Stimulated activated CD8-positive, alpha-beta memory T cell treated with anti-CD3 and anti-CD28 coated beads, Interleukin-7, amount 100 ng/mL, for 48 hours (primary cell): ENCODE data around the gene LAP3.
"Not testable (repeated sequence)": the region's sequence is repeated elsewhere in the genome, so short reads cannot be mapped to it uniquely, and the experiment has no call there.

Experiments
- DNase-seq, 2 donors: peaks; one replicate each; pipeline ENCODE4 v3.0.0-alpha.2; 2020; ENCODE audit warnings: low read depth in 1 of 2; ENCODE audit errors: extremely low read depth in 1 of 2

Gene LAP3

GRCh38 chr4:17576932-17577664, at the start of gene LAP3:
TSS of gene LAP3 (plus strand) at chr4:17577198. CDS start at chr4:17577466, 268 bp downstream.
- peak; percentile 94 to 96 for DNase-seq

DNA sequence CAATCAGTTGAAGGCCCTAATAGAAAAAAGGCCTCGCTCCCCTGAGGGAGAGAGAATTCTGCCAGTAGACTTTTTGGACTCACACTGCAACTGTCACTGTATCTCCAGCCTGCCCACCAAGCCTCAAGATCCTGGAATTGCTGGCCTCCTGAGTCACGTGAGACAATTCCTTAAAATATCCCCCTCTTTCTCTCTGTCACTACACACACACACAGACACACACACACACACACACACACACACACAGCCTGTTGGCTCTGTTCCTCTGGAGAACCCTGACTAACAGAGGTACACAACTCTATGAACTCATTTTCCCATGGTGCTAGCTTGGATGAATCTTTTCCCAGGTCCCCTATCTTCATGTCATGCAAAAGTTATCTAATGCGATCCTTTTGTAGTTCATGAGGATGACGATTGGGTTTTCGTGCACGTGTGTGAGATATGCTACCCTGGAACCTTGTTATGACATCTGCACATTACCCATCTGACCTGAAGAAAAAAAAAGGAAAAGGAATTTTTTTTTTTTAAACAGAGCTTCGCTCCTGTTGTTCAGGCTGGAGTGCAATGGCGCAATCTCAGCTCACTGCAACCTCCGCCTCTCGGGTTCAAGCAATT, 48.3 kb upstream of the LAP3 start:
- no peak for DNase-seq

- DNase-seq, result no peak
Observed at GRCh38 chr4:17531538-17532285, 45.3 kb upstream of the LAP3 start.

- DNase-seq, result no peak
Observed at GRCh38 chr4:17534705-17535104, 42.3 kb upstream of the LAP3 start.

GRCh38 chr4:17535242-17535641, 41.8 kb upstream of the LAP3 start:
- DNase-seq, result no peak

DNA sequence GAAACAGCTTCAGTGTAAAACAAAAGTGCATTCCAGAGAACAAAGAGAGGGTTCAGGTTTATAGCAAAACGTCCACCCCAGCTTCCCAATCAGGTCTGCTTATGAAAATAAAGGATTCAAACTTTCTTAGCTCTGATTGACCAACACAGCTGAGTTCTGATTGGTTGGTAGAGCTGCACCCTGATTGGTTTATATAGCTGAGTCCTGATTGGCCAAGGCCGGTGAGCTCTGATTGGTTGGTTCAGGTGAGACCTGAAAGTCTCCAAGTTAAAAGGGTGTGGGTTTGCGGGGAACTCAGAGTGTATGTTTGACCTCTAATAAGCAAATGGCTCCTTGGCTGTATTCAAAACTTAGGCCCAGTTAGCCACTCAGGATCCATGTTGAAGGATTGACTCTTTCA, 41.1 kb upstream of the LAP3 start:
- no peak for DNase-seq

GRCh38 chr4:17537060-17537459, 39.9 kb upstream of the LAP3 start:
- DNase-seq, result not testable (repeated sequence)

DNA sequence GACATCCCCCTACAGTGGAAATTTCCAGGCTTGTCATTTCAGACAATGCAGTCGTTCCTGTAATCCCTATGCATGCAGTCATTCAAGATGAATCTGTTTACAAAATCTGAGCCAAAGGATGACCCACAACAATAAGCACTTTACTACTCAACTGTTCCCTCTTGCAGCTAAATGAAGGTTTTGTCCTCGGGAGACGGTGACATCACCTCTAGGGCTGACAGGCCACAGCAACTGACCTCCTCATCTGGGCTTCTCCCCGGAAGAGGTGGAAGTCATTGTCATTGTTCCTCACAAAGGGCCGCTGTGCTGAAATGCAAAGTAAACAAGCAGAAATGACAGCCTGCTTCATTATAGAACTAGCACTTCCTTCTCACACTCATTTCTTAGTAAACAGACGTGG, 32.8 kb upstream of the LAP3 start:
- DNase-seq, result no peak

DNA sequence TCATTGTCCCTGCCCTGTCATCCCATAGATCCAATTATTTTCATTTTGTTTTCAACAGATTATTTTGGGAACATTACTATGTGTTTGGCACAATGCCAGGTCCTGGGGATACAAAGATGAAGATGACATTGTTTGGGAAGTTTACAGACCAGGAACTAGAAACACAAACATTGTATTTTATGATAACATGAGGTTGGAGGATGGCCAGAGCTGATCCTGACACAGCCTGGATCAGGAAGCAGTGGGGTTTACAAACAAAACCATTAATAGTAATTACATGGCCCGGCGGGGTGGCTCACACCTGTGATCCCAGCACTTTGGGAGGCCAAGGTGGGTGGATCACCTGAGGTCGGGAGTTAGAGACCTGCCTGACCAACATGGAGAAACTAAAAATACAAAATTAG, 32.2 kb upstream of the LAP3 start:
- DNase-seq, result no peak

DNA sequence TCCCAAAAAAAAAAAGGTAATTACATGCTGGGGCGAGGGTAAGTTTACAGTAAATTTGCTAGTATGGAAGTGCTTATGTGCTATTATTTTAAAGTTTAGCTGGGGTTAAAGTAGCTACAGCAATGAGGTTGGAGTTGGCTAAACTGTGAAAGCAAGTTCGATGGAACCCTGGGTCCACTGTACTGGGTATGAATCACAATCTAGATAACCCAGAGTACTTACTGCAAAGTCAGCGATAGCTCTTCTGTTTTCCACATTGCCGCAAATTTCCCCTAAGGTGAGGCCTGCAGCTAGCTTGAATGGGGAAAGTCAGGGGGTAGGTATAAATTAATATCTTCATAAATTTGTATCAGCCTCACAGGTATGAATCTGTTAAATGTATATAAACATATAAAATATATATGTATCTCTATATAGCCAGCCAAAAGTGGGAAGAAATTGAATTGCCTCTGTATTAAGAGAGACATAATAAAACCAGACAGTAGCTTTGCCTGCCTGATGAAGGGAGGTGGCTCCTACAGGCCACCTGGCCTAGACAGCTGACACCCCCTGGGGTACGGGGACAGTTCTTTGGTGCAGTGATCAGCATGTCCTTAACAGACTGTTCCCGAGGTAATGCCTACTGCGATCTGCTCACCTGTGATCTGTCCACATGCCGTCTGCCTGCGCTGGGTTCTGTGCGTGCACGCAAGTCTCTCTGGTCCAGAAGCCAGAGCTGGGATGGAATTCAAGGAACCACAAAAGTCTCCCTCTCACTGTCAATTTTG, 31.4 kb upstream of the LAP3 start:
- no peak for DNase-seq

- DNase-seq, result no peak
Observed at GRCh38 chr4:17546222-17546621, 30.8 kb upstream of the LAP3 start.

- no peak for DNase-seq
Observed at GRCh38 chr4:17546678-17547077, 30.3 kb upstream of the LAP3 start.

DNA sequence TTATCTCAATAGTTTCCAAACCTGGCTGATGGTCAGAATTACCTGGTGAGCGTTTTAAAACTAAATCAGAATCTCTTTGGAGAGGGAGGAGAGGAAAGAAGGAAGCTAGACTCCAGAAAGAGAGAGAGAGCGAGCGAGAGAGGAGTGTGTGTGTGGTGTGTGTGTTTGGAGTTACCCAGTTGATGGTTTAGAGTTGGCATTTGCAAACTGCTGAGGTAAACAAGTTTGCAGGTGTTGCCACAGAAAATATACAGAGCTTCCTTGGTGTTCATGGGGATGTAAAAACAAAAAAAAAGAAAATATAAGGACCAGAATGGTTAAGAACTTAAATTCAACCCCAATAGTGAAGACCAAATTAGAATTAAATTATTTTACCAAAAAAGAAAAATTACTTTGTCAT, 26.4 kb upstream of the LAP3 start:
- no peak for DNase-seq

DNA sequence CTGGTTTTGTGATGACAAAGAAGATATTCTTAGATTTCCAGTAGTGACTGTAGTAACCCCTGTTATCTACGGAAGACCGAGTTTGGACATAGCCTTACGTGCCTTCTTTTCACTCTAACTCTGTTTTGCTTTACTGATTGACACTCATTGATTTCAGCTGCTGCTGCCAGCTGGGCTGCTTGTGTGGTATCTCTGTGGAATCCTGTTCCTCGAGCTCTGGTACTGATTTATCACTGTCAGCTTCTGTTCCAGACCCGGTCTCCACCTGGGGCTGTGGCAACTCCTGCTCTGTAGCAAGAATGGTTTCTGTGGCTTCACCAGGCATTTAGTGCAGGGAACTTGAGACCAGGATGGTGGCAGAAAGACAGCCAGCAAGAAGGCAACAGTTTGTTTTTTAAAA, 24.6 kb upstream of the LAP3 start:
- DNase-seq, result no peak

GRCh38 chr4:17554568-17554967, 22.4 kb upstream of the LAP3 start:
- DNase-seq, result no peak

GRCh38 chr4:17556498-17556897, 20.5 kb upstream of the LAP3 start:
- no peak for DNase-seq

DNA sequence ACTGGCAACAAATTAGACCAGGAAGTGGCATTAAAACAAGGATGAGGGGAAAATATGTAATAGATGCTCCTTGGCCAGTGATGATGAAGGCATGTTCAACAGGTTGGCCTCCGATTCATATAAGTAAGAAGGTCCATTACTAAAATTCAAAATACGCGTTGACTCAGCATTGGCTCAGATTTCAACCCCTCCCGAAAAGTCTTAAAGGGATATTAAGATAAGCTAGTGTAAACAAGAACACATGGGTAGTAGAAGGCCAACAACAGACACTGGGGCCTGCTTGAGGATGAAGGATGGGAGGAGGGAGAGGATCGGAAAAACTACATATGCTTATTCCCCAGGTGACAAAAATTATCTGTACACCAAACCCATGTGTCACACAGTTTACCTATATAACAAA, 19.1 kb upstream of the LAP3 start:
- DNase-seq, result no peak

GRCh38 chr4:17558941-17559708, 17.9 kb upstream of the LAP3 start:
- DNase-seq, result no peak

DNA sequence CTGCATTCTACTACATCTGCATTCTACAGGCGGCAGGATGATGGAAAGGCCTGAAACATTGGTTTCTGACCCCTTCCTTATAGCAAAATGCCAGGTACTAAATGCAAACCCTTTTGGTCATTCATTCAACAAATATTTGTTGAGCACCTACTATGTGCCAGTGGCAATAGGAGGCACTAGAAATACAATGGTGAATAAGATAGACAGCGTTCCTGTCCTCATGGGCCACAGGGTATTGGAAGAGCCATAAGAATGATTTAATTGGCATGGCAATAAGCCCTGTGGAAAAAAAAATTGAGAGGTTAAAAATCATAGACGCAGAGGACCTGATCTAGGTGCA, 17.3 kb upstream of the LAP3 start:
- no peak for DNase-seq

DNA sequence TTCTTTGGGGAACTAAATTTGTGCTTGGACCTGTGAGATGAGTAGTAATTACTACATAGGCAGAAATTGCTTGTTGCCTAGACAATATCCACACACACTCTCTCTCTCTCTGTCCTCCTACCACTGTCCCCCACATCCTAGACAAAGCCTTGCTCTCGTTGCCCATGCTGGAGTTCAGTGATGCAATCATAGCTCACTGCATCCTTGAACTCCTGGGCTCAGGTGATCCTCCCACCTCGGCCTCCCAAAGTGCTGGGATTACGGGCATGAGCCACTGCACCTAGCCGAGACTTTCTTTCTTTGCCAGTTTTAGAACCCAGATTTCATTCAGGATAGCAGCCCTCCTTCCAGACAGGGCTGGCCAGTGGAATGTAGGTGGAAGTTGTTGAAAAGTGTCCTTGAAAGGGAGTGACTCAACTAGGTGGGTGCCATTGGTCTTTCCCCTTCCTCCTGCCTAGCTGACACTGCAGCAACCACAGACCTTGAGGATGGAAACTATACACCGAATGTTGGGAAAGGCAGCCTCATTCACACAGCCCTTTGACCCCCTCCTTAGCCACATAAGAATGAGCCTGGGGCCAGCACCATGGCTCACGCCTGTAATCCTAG, 16.8 kb upstream of the LAP3 start:
- DNase-seq, result no peak
